AG09309 (cell line): Measurements from ENCODE around the gene MAP3K6.

Source experiments
- DNase-seq: peaks from one replicate; pipeline ENCODE4 v3.0.0-alpha.2; 2010; ENCODE audit warnings: low read depth
- H3K4me3 ChIP-seq: 2 replicates; pipeline ENCODE4 v1.5.1; 2011; ENCODE audit warnings: mild to moderate bottlenecking, low read depth, low read length, moderate library complexity; ENCODE audit not compliant: control insufficient read depth
- TF ChIP-seq, protein P1 (sequence below): IDR thresholded peaks from 2 replicates; pipeline ENCODE4 v1.5.1; 2011; ENCODE audit warnings: mild to moderate bottlenecking, low read depth, low read length, inconsistent platforms; ENCODE audit not compliant: insufficient read depth, control insufficient read depth; ENCODE audit errors: missing control alignments

MAP3K6 gene

DNA sequence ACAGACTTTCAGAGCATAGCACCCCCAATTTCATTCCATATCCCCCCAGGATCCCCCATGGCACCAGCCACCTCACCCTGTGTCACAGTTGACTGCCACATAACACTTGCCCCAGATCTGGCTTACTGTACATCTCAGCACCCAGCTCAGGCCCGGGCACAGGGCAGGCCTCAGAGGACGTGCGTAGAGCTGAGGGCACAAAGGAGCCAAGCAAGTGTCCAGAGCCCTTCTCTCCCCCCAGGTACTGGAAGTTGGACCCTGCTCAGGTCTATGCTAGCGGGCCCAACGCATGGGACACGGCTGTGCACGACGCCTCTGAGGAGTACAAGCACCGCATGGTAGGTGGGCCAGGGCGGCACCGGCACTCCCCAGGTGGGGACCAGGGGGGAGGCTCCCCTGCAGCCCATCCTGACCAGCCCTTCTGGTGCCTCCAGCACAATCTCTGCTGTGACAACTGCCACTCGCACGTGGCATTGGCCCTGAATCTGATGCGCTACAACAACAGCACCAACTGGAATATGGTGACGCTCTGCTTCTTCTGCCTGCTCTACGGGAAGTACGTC lies 33.0 kb downstream of the MAP3K6 start:
- no peak overlapping the region for H3K4me3 ChIP-seq
- TF ChIP-seq, protein P1, sequence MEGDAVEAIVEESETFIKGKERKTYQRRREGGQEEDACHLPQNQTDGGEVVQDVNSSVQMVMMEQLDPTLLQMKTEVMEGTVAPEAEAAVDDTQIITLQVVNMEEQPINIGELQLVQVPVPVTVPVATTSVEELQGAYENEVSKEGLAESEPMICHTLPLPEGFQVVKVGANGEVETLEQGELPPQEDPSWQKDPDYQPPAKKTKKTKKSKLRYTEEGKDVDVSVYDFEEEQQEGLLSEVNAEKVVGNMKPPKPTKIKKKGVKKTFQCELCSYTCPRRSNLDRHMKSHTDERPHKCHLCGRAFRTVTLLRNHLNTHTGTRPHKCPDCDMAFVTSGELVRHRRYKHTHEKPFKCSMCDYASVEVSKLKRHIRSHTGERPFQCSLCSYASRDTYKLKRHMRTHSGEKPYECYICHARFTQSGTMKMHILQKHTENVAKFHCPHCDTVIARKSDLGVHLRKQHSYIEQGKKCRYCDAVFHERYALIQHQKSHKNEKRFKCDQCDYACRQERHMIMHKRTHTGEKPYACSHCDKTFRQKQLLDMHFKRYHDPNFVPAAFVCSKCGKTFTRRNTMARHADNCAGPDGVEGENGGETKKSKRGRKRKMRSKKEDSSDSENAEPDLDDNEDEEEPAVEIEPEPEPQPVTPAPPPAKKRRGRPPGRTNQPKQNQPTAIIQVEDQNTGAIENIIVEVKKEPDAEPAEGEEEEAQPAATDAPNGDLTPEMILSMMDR = no peak
- no peak for DNase-seq

DNA sequence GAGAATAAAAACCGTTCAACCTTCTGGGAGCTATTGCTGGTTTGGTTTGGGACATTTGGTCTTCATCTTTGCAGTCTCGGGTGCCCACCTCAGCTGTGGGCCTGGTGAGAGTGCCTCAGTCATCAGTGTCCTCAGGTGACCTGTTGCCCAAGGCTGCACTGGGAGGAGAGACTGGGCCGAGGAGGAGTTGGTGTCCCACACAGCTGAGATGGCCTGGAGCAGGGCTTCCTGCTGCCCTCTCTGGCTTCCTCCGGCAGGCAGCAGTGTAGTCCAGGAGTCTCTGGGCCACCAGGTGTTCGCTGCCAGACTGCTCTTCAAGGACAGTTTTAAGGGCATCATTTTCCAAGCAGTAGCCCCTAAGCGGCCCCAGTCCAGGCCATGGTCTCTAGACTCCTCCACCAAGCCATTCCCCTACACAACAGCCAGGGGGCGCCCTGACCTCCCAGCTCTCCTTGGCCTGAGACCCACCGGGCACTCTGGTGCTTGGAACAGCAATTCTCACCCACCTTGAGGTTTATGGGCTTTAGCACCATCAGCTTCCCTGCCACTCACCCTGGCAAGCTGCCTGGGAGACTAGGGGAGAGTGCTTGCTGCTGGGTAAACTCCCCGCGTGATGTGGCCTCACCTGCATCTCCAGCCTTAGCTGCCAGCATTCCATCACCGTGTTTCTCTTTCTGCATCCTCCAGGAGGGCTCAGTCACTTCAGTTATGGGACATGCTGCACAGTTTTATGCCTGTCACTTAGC lies 34.1 kb downstream of the MAP3K6 start:
- no peak overlapping the region for H3K4me3 ChIP-seq
- TF ChIP-seq, protein P1 = peak; percentile 90
- DNase-seq = no peak

DNA sequence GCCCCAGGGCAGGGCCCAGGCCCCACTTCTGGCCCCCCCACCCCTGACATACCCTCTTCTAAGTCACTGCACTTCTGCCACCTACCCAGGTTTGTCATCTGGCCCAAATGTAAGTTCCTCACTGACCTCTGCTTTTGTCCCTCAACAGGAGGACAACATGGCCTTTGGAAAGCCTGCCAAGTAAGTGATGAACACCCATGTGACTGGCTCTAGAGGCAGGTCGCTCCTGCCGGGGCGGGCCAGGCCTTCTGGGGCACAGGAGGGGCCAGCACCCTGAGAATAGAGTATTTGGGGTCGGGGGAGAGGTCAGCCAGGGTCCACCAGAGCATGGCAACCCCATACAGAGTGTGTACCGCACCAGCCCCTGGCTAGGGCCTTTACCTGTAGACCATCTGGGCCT lies 34.8 kb downstream of the MAP3K6 start:
- TF ChIP-seq, protein P1 = no peak
- no peak for DNase-seq
- H3K4me3 ChIP-seq = no peak overlapping the region

DNA sequence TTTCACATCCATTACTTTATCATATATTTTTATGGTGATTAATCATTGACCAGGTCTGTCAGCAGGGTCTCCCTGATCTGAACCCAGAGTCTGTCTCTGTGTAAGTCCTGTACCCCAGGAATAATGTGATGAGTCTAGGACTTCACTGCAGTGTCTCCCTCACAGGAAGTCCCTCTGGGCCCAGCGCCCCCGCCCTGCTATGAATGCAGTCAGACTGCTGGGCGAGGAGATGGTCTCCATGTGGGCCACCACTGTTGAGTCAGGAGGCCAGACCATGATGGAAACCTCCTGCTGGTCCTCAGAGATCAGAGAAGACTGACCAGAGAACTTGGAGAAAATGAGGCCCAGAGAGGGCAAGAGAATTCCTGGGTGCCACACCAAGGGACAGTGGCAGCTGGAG lies 35.3 kb downstream of the MAP3K6 start:
- TF ChIP-seq, protein P1 = no peak
- H3K4me3 ChIP-seq = no peak overlapping the region
- no peak for DNase-seq

DNA sequence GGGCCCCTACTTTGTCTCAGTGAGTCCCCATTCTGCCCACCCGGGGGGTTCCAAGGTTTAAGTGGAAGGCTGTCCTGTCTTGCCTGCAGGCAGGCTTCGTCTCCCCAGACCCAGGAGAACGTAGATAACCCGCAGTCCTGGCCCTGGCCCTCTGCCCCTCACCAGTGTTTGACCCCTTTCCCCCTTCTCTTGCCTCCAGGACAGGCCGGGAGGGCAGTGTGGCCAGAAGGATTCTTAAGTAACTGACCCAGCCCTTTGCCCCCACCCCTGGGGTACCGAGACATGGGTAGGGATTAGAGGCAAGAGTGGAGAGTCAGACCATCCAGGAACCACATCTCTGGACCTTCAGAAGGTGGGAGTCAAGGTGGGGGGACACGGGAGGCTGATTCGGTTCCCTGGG lies 36.0 kb downstream of the MAP3K6 start:
- TF ChIP-seq, protein P1 = no peak
- no peak for DNase-seq

DNA sequence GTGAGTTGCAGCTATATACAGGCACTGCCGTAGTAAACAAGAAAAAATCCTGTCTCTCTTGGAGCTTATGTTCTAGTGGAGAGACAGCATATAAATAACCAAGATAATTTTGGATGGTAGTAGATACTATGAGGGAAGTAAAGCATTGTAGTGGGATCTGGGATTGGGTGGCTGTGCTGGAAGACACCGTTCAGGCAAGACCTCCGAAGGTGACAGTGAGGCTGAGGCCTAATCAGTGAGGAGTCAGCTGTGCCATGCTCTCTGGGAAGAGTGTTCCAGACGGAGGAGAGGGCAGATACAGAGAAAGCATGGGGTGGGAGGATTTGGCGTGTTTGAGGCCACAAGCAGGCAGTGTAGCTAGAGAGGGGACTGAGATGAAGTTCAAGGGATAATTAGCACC lies 38.8 kb downstream of the MAP3K6 start:
- DNase-seq = no peak
- H3K4me3 ChIP-seq = no peak overlapping the region
- TF ChIP-seq, protein P1 = no peak

More for the DNA sequence above, 36.0 kb downstream of the MAP3K6 start:
- H3K4me3 ChIP-seq = no peak overlapping the region
